Measurements from ENCODE around the gene DMKN. TPM values are rescaled to one million over a fixed set of nuclear protein-coding genes. Genes with fewer than 3 reads are reported as not detected.

DMKN gene
- total and polyA plus RNA-seq, 2 donors (not counting 3 experiments of a cell fraction or from before 2014, with no cell fraction given): not detected

GRCh38 chr19:35557539-35558399 lies 44.3 kb upstream of the DMKN start:
- H4K20me1 ChIP-seq (replicated peaks; ENCODE audit: control insufficient read depth, extremely low read depth, insufficient read depth, low read length): no peaks in the 10 kb centered on the region
- BruUV-seq (replicated peaks): no TSS peak
- H3K4me2 ChIP-seq (ENCODE audit: insufficient read depth, low read length): peak overlapping the region; percentile 43
- no peak overlapping the region for H3K9ac ChIP-seq (replicated peaks; ENCODE audit: extremely low read depth, insufficient read depth, low read length)
- H3K9me3 ChIP-seq (replicated peaks; ENCODE audit: control insufficient read depth, insufficient read depth, low read length): no peaks in the 10 kb centered on the region
- peak overlapping the region; percentile 95 for H2AFZ ChIP-seq (ENCODE audit: low read depth, low read length)
- dilution Hi-C loops (cut with MboI; ENCODE audit: extremely low pct_ligation_motif_present, low sequenced_read_pairs) (no loop called here), intact Hi-C loops (cut with micrococcal nuclease) (loop anchor here (1.0 kb wide), 1 partner anchor 87 kb away; no protein-coding TSS in a partner anchor)
- H3K36me3 ChIP-seq (ENCODE audit: control insufficient read depth in 2 of 2, extremely low read depth in 1 of 2, insufficient read depth in 2 of 2, low read length in 2 of 2): no peaks in the 10 kb centered on the region
- H3K27ac ChIP-seq (ENCODE audit: insufficient read depth, low read depth, low read length): no peak overlapping the region
- POLR2A ChIA-PET: interaction anchor here (0.6 kb wide), 1 partner anchor 534 kb away, joined by 3 read pairs; no protein-coding TSS in a partner anchor
- H3K79me2 ChIP-seq (ENCODE audit: control insufficient read depth, insufficient read depth, low read length): no peaks in the 10 kb centered on the region
- CTCF ChIA-PET: interaction anchor here (0.6 to 1.6 kb wide), 5 partner anchors 9 to 262 kb away, joined by 3 to 18 read pairs (median 3); no protein-coding TSS in a partner anchor
- no peak for TF ChIP-seq FOS (IDR thresholded peaks at IDR 0.05; ENCODE audit: borderline replicate concordance, insufficient read depth, low read length)
- TF ChIP-seq POLR2AphosphoS5 (IDR thresholded peaks at IDR 0.05; ENCODE audit: insufficient read depth, low read depth, low read length): no peak
- no peak for TF ChIP-seq JUN (IDR thresholded peaks at IDR 0.05; ENCODE audit: borderline replicate concordance, insufficient read depth, insufficient read length, low read depth)
- TF ChIP-seq MYC (IDR thresholded peaks at IDR 0.05; ENCODE audit: low read depth, low read length): no peak
- TF ChIP-seq EZH2 (IDR thresholded peaks at IDR 0.05; ENCODE audit: borderline replicate concordance, low read depth, low read length, severe bottlenecking): no peak
- TF ChIP-seq MAX (IDR thresholded peaks at IDR 0.05; ENCODE audit: insufficient read depth, insufficient read length): no peak
- no peak for TF ChIP-seq CTCF (IDR thresholded peaks at IDR 0.05; ENCODE audit: extremely low read depth in 1 of 2, insufficient read depth in 1 of 2, low read depth in 1 of 2, low read length in 2 of 2)
- no peak for TF ChIP-seq GATA2 (IDR thresholded peaks at IDR 0.05; ENCODE audit: insufficient read depth, insufficient read length, low read depth, low read length)
- TF ChIP-seq POLR2A (IDR thresholded peaks at IDR 0.05; ENCODE audit: low read depth, low read length): no peak
- peaks cover 0 to 4% of the 10 kb centered on the region in 2 experiments for H3K27me3 ChIP-seq (ENCODE audit: control insufficient read depth in 2 of 2, insufficient read depth in 2 of 2, low read length in 2 of 2)
- DNase-seq (ENCODE audit: low read depth, low spot score): peak; percentile 71
- no peaks in the 10 kb centered on the region for H3K4me1 ChIP-seq (ENCODE audit: control insufficient read depth, extremely low read depth, insufficient read depth, low read length)
- no peaks in the 10 kb centered on the region for H3K9me1 ChIP-seq (replicated peaks; ENCODE audit: control insufficient read depth, extremely low read depth, insufficient read depth, low read length)
- peak; percentile 69 for FAIRE-seq
- H3K4me3 ChIP-seq (replicated peaks in 1 of 3; ENCODE audit: insufficient read depth in 1 of 3, low read depth in 1 of 3, low read length in 3 of 3): peak overlapping the region; percentile 25 to 36 (median 29)

All from endothelial cell of umbilical vein (primary cell).